HG03354 (cell line): ENCODE results near the gene PRIMPOL.
"Not testable (repeated sequence)": the region's sequence is repeated elsewhere in the genome, so short reads cannot be mapped to it uniquely, and the experiment has no call there.

Source experiments
- ATAC-seq: cut with Tn5 transposase; IDR thresholded peaks from one replicate; pipeline ENCODE4 v1.9.1; 2021; ENCODE audit warnings: mild to moderate bottlenecking; ENCODE audit not compliant: unreplicated experiment, poor library complexity, severe bottlenecking

PRIMPOL gene

DNA sequence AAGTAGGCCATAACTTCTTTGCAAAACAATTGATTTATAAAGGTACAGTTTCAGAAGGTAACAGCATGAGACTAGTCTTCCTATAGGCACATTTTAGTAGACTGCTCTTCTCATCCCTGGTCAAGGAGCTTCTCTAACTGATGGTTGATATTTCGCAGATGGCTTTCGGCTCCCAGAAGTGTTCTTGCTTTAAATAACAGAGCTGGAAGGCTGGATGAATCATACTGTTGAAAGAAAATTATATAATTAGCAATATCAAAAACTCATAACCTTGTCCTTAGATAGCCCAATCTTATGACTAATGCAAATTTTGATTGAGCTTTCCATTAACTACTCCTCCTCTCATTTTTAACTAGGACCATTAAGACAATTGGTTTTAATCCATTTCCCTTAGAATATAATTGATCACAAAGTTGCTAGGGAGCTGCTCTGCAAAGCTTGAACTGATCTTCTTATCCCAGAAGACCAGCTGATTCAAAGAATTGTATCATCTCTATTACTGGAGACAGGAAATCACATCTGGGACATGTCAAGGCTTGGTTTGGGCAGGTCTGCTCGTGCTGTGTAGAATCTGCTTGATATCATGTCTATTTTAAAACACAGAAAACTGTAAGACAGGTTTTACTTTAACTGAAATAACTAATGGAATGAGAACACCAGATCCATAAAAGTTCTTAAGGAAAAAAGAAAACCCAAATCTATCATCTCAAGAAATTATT lies 45.8 kb downstream of the PRIMPOL start:
- no peak for ATAC-seq

DNA sequence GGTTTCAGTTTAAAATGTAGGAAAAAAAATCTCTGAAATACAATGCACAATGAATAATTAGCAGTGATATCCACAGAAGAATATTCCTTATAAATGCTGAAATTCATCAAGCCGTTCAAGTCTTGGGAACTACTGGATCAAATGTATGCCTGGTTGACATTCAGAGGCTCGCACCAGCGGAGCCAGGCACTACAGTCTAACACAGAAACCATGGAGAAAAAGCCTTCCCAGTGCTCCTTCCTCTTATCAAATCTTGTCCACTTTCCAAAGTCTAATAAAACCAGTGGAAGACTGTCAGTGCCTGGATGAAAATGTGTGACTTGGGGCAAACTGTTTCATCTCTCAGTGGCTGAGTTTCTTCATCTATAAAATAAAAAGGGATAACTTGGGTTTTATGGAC lies 48.4 kb downstream of the PRIMPOL start:
- ATAC-seq: no peak

DNA sequence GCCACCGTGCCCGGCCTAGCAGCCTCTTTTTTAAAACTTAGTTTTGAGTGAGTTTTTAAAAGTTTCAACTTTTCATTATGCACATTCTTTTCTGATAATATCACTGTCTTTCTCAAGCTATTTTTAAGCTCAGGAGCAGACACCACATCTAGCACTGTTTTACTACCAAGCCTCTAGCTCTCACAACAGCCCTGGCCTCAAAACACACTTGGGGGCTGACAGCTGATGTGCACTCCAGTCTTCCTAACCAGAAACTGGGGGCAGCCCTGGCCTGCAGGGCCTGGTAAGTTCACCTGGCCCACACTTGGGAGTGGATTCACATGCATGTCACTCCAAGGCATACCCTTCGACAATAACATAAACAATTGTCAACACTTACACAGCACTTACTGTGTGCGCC lies 50.4 kb downstream of the PRIMPOL start:
- no peak for ATAC-seq

DNA sequence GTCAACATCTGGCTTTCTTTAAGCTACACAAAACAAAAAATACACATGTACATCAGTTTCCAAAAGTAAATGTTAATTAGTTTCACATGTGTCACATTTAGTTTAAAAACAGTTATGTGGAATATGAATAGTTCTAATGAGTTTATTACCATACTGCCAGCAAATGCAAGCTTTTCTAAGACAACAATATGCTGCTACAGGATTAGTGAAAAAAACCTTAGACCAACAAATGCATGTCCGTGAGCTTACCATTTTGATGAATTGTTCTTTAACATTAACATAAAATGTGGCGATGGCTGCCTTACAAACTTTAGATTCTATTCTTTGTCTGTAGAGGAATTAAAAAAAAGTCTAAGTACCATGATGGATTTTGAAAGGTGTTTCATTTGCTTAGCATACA lies 52.6 kb downstream of the PRIMPOL start:
- no peak for ATAC-seq

DNA sequence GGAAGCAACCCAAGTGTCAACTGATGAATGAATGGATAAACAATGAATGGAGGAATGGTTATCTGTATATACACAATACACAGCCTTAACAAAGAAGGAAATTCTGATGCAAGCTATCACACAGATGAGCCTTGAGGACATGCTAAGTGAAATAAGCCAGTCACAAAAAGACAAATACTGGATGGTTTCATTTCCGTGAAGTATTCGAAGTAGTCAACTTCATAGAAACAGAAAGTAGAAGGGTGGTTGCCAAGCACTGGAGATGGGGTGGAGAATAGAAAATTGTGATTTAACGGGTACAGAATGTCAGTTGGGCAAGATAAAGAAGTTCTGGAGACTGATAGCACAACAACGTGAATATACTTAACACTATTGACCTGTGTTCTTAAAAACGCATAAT lies 56.2 kb downstream of the PRIMPOL start:
- no peak for ATAC-seq

DNA sequence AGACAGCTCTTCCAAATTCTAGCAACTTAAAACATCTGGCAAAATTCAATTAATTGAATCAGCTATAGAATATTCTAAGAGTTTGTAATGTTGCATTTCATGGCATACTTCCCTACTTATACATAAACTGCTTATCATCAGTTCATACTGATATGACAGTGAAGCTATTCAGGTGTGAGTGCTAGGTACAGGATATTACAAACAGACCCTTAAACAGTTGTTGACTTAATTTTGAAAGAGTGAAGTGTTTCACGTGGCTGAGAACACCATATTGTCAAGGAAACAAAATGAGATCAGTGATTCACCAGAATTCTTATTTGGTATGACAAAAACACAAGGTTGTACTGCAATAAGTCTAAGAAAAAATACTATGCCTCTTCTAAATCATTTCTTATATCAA lies 56.9 kb downstream of the PRIMPOL start:
- no peak for ATAC-seq

DNA sequence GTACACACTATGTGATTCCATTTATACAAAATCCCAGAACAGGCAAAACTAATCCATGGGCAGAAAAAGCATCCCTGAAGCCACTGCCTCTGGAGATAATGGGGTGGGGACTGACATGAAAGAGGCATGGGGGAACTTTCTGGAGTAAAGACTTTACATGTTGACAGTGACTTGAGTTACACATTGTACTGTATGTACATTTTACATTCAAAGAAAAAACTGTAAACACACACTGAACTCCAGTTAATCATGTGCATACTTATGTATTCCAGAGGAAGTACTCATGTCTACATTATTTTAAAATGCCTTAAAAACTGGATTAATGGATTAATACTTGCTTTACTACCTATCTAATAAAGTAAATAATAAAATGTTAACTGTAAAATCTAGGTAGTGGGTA lies 62.8 kb downstream of the PRIMPOL start:
- no peak for ATAC-seq

DNA sequence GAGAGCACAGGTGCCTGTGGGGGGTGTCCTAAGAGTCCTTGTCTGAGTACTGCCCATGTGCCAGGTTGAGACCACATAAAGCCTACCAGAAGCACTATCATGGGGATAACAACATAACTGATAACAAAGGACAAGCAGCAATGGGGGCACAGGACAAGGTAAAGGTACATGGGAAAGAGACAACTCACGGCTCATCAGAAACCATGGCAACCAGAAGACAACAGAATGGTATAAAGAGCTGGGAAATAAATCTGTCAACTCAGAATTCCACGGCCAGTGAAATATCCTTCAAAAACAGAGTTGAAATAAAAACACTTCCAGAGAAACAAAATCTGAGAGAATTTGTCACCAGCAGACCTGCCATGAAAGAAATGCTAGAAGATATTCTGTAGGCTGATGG lies 64.3 kb downstream of the PRIMPOL start:
- ATAC-seq: no peak

DNA sequence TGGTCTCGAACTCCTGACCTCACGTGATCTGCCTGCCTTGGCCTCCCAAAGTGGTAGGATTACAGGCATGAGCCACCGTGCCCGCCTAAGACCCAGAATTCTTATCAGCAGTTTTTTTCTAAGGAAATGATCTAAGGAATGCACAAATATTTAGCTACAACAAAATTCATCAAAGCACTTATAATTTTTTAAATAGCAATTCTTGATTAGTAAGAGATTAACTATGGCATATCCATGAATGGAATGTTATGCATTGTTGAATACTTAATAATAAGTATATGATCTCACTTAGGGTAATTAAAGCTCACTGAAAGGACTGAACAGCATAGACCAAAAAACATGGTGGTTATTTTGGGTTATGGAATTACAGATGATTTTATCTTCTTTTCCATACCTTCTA lies 66.0 kb downstream of the PRIMPOL start:
- no peak for ATAC-seq

DNA sequence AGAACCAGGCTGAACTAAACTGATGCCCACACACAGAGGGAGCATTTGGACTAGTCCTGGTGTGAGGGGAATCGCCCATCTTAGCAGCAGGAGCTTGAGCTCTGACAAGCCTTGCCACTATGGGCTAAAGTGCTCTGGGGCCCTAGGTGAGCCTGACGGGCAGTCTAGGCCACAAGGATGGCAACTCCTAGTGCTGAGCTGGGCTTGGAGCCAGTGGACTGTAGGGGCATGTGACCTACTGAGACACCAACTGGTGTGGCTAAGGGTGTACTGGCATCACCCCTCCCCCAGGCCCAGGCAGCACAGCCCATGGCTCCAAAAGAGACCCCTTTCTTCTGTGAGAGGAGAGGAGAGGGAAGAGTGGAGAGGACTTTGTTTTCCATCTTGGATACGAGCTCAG lies 69.9 kb downstream of the PRIMPOL start:
- no peak for ATAC-seq

DNA sequence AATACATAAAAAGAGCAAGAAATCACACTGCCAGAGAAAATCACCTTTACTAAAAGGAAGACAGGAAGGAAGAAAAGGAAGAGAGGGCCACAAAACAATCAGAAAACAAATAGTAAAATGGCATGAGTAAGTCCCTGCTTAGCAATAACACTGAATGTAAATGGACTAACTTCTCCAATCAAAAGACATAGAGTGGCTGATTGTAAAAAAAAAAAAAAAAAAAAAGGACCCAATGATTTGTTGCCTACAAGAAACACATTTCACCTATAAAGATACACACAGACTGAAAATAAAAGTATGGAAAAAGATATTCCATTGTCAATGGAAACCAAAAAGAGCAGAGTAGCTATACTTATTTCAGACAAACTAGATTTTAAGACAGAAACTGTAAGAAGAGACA lies 71.7 kb downstream of the PRIMPOL start:
- ATAC-seq: no peak

DNA sequence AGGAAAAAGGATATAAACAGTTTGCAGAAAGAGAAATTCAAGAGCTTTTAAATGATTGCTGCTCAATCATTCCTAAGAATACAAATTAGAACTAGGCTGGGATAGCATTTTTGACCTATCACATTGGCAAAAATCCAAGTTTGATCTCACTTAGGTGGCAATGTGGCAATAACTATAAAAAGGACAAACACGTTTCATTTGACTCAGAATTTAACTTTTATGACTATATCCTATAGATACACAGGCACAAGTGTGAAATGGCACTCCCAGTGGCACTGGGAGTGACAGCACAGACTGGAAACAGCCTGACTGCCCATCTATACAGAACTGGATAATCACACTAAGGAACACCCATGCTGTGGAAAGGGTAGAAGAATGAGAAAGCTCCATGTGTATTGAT lies 73.3 kb downstream of the PRIMPOL start:
- no peak for ATAC-seq

DNA sequence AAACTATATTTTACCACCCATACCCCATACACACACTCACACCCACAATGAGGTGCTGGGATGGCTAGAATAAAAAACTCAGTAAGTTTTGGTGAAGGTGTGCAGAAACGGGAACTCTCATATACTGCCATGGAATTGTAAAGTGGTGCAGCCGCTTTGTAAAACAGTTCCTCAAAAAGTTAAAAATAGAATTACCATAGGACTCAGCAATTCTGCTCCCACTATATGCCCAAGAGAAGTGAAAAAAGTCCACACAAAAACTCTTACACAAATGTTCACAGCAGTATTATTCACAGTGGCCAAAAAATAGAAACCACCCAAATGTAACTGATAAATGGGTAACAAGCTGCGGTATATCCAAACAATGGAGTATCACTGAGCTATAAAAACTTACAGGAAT lies 77.9 kb downstream of the PRIMPOL start:
- no peak for ATAC-seq

DNA sequence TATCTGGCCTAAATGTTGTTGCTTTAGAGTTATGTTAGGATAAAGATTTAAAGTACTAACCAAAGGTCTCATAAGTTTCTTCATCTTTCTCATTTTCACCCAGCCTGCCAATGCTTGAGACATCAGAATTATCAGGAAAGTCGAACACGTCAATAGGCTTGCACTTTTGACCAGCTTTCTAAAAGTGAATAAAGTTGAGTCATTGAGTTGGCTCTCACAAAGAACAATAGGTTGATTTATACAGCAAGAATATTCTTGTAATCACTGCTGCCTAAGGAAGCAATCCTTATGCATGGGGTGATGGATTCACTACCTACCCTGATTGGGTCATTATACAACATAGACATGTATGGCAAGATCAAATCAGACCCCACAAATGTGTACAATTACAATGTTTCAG lies 79.3 kb downstream of the PRIMPOL start:
- ATAC-seq: no peak

DNA sequence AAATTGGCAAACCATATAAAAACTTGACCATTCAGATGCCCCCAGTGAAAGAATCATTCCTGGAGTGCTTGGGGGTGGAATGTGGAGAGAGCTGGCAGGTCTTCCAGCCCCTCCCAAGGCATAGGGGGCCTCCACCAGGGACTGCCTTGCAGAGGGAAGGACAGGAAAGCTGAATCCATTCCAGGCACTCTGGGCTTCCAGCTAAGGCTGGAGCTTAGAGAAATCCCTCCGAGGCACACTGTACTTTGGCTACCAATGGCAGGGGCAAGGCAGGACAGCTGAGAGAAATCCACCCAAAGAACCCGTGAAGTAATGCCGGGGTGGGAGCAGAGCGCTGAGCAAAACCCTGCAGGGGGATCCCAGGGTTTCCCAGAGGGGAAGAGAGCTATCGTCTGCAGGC lies 80.4 kb downstream of the PRIMPOL start:
- no peak for ATAC-seq

DNA sequence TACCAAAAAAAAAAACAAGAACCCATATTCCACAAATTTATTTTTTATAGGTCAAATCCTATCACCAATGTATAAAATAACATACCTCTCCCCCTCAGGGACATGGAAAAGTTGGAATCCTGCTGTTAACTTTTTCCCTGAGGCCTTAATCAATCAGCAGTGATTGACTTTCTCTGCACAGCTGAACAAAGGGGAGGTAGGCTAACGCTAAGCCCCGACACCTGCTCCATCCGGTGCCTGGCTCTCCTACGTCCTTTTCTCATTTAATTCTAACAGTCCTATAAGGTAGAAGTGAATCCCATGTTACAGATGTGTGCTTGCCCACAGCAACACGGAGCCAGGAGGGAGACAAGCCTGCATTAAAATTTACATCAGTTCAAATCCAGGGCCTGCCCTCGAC lies 81.5 kb downstream of the PRIMPOL start:
- ATAC-seq: no peak

DNA sequence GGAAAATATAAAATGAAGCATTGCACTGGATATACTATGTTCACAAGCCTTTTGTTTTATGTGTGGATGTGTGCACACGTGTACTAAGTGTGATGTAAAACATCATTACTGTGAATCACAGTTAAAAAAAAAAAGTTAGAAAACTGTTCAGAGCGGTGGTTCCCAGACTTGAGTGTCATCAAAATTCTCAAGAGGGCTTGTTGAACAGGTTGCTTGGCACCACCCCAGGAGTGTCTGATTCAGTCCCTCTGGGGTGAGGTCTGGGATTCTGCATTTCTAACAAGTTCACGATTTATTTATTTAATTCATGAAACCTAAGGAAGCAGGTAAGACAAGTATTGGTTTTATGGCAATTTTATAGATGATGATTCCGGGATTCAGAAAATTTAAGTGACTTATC lies 82.6 kb downstream of the PRIMPOL start:
- no peak for ATAC-seq

DNA sequence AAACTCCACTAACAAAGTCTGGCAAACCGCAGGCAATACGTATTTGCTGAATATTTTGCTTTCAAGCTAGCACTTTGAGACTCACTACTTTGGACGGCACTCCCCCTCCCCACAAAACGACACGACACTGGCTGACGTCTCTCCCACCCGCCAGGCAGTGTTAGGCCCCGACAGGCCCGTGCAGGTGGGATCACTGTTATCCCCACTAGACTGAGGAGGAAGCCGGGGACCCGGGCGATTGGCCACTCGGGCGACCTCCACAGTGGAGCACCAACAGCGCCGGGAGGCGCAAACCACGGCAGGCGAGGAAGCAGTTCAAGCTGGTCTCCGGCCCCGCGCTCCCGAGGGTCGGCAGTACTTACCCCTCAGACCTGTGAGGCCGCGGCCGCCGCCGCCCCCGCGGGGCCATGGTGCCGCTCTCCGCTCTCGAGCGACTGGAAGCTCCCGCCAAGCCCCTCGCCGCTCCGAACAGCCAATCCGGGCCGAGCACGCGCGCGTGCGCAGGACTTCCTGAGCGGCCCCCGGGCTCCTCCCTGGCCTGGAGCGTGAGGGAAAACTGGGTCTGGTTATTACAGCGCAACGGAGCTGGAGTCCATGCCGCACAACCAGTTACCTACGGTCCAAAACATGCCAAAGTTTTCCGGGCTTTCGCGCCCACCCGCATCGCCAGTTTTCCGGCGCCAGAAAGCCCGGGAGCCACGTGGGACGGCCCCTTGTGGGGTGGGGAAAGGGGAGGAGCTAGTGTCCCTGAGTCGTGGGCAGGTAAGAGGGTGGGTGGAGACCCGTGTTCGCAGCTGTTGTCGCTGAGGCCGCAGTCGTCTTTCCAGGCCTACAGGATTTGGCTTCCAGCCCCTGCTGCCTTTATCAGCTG lies 84.4 kb downstream of the PRIMPOL start, which contains the start of gene CENPU:
CENPU (minus strand) TSS at position 443 of the 871 bp plus-strand sequence; CDS start at position 409, 34 bp downstream.
- peak; percentile 93 for ATAC-seq

DNA sequence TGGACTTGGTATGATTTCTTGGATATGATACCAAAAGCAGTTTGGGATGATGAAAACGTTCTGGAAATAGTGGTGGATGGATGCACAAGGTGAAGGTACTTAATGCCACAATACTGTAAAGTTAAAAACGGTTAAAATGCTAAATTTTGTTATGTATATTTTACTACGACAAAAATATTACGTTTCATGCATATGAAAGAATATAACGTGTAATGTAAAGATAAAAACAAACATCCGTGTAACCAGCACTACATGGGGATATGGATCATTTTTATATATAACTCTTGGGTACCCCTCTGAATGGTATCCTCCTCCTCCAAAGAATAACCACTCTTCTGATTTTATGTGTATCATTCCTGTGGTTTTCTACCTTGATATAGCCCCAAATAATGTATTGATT lies 85.2 kb downstream of the PRIMPOL start:
- ATAC-seq: no peak

DNA sequence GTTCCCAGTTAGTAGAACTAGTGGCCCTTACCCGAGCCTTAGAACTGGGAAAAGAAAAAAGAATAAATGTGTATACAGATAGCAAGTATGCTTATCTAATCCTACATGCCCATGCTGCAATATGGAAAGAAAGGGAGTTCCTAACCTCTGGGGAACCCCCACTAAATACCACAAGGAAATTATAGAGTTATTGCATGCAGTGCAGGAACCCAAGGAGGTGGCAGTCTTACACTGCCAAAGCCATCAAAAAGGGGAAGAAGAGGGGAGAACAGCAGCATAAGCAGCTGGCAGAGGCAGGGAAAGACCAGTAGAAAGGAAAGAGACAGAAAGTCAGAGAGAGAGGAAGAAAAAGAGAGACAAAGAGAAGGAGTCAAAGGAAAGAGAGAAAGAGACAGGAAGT lies 90.0 kb downstream of the PRIMPOL start:
- ATAC-seq: not testable (repeated sequence)

DNA sequence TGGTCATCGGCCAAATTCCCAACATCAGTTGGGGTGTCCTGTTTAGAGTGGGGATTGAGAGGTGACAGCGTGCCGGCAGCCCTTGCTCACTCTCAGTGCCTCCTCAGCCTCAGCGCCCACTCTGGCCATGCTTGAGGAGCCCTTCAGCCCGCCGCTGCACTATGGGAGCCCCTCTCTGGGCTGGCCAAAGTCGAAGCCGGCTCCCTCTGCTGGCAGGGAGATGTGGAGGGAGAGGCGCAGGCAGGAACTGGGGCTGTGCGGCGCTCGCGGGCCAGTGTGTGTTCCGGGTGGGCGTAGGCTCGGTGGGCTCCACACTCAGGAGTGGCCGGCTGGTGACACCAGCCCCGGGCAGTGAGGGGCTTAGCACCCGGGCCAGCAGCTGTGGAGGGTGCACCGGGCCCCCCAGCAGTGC lies 91.4 kb downstream of the PRIMPOL start:
- no peak for ATAC-seq
